Mammary epithelial cell (primary cell): ENCODE results near the gene COL4A1.

ENCODE experiments used
- CTCF ChIP-seq, 2 donors: IDR thresholded peaks in 1 of 2; conservative IDR thresholded peaks in 1 of 2; 2 replicates each; pipeline ENCODE4 v1.5.1; 2011 to 2012; ENCODE audit warnings: inconsistent platforms in 2 of 2, low read length in 2 of 2, mild to moderate bottlenecking in 2 of 2, control low read depth in 1 of 2, low read depth in 1 of 2; ENCODE audit not compliant: insufficient read depth in 1 of 2; ENCODE audit errors: extremely low read depth in 1 of 2
- EZH2 ChIP-seq: IDR thresholded peaks from 2 replicates; pipeline ENCODE4 v1.6.1; 2012; ENCODE audit warnings: low read length, inconsistent platforms, borderline replicate concordance

GRCh38 chr13:110208116-110208515 is 98.8 kb downstream of the COL4A1 start:
- TF ChIP-seq CTCF (conservative IDR thresholded peaks at IDR 0.05 in 1 of 2, IDR thresholded peaks at IDR 0.05 in 1 of 2; ENCODE audit: extremely low read depth in 1 of 2, insufficient read depth in 1 of 2, low read depth in 1 of 2, low read length in 2 of 2): no peak
- TF ChIP-seq EZH2: no peak
